Measurements from ENCODE around the gene EFCAB11.

EFCAB11 gene, protein sequence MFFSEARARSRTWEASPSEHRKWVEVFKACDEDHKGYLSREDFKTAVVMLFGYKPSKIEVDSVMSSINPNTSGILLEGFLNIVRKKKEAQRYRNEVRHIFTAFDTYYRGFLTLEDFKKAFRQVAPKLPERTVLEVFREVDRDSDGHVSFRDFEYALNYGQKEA

DNA sequence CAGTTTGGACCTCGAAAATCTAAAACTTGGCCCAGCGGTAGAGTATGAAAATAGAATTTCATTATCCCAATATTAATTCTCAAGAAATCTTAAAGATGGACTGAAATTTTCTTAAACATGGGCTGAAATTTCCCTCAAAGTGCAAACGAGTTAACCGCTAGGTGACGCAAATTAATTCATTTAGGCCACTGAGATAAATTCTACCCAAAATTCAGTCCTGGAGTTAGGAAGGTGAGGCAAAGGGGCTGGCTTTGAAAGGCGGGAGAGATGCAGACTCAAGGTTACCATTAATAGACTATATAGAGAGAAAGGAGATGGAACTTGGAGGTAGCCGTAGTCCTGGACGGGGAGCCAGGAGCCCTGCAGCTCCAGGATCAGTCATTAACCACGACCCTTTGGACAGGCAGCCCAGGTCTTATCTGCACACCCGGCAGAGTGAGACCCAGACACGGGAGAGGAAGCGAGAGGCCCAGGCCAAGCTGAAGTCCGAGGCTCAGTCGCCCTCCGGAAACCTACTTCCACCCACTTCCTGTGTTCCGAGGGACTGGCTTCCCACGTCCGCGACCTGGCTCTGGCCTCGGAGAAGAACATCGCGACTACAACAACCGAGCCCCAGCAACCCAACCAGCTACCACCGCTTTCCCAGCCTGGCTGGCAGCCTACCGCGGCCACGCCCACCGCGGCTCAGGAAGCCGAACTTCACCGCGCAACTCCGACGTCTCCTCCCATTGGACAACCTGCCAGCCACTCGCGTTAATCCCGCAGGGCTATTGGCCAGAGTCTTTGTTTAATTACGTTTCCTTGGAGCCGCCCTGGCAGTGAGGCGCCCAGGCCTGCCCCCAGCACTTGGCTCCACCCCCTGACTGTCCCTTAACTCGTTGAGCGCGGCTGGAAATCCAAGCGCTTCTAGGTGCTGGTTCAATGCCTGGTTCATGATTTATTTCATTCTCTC lies at the start of gene EFCAB11:
TSS of gene EFCAB11 (minus strand) at position 661 of the 952 bp plus-strand sequence. CDS start at position 591, 70 bp downstream.
- peak; percentile 98 for DNase-seq

DNA sequence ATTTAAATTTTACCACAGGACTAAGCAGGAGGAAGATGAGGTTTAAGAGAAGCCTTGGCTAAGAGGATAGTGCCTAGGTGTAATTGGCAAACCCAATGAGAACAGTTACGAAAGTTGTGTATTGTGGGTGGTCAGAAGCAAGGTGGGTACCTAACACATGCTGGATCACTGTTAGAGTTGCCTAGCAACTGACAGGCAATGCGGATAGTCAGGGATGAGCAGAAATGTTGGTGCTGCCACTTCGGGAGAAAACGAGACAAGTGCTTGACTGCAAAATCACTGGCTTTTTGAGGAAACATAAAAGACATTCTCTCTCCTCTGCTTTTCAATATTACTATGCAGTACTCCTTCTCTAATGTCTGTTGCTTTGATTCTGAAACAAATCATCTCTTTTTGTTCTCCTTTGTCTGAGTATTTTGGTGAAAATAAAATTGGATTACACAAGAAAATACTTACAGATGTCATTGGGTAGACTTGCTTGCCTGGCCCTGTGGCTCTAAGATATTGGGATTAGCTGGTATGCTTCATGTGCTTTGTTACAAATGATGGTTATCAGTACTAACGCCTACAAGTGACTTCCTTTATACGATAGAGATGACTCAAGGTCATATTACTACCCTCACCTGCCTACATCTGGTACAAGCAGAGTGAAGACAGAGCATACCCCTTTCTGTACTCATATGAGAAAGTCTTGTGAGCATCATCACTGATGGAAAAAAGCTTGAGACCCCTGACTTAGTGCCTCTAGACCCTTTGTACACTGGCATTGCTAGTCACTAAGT lies 49.2 kb upstream of the EFCAB11 start:
- no peak for DNase-seq

DNA sequence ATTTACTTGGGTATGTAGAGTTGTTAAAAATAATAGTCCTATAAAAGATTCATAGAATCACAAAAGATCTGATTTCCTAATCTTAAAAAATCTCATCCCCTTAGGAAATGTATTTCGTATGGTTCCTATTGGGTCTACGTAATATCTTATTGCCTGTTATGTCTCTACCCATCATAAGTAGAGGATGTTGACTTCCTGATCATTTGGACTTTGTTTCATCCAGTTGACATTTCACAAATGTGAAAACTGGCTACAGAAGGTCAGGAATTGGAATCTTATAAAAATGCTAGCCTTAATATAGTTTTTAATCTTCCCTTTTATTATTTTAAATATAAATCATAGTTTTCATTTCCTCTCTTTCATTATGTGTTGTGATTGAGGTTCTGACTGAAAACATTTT lies 46.4 kb upstream of the EFCAB11 start:
- DNase-seq = no peak

DNA sequence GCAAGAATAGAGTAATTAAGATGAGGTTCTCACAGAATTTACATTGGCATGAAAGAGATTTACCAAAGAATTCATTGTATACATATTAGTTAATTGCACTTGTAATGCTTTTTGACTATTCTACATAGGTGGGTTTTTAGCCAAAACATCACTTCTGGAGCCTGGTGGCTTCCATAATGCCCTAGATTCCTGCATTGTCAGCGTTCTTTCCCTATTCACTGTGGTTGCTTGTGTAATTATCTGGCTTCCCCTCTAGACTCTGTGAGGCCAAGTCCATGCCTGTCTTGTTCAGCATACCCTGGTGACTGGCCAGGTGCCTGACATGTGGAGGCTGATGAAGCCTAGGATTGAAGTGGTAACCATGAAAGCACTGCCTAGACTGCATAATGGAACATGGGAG lies 42.4 kb upstream of the EFCAB11 start:
- no peak for DNase-seq

DNA sequence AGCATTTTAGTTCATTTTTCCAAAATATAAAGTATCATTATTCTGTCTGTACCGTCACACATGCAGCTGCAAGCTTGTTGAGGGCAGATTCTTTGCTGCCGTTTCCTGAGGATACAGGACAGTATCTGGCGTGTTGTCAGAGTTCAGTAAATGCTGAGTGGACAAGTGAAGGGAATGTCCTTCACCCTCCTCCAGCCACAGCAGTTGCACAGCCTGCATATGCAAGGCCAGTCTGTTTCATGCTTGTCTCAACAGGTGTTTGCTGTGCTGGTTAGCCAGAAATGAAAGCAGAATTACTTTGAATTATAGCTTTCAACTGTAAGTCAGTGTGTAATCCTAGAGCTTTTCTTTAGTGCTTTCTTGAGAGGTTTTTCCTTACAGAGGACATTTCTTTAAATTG lies 37.7 kb upstream of the EFCAB11 start:
- DNase-seq = no peak

DNA sequence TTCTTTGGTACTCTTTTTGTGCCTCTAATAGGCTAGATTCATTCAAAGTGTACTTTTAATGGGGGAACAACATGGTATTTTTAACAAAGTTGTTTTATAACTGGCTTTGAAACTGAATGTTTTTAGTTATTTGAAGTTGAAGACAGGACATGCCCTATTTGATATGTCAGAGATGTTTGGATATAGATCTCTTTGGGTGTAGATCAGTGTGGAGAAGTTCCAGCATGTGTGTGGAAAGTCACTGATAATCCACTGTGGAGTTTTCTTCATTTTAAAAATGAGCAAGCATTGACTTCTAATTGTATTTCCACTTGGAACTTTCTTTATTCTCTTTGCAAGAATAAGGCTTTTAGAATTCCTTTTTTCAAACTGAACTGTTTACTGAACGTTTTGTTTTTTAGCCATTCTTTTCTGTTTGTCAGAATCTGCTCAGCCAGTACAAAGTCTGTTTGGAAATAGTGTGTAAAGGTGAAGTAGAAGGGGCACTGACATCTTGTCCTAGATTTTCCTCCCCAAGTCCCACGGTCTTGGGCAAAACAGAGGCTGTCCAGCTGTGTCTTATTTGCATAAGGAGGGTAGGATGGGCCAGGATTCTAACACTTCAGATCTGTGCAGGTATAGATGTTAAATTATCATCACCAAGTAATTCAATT lies 36.2 kb upstream of the EFCAB11 start:
- DNase-seq = no peak

DNA sequence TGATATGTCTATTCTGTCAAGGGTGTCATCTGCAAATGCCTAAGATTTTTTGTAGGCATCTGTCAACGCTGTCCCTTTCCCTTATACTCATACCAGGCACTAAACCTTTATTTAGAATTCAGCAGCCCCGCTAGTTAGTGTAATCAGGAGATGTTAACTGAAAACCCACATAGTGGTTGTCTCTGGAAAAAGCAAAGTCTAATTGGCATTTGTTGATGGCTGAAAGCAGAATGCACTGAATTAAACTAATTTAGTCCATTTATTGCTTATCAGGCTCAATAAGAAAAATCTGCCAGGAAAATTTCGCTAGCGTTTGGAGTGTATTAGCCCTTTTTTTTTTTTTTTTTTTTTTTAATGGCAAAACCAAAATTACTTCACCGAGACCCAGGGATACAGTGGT lies 35.7 kb upstream of the EFCAB11 start:
- no peak for DNase-seq

DNA sequence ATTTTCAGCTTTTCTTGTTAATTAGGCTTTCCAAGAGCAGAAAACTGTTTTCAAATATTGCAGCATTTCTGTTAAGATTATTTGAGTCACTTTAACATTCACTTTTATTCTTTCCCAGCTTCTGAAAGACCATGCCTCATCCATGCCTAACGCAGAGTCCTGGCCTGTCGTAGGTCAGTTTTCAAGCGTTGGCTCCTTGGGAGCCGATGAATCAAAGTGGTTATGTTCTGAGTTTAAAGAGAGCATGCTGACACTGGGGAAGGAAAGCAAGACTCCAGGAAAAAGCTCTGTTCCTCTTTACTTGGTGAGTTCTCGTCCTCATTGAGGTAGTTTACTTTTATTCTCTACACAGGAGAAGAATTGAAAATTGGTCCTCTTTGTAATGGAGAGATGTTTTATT lies 34.3 kb upstream of the EFCAB11 start:
- no peak for DNase-seq

DNA sequence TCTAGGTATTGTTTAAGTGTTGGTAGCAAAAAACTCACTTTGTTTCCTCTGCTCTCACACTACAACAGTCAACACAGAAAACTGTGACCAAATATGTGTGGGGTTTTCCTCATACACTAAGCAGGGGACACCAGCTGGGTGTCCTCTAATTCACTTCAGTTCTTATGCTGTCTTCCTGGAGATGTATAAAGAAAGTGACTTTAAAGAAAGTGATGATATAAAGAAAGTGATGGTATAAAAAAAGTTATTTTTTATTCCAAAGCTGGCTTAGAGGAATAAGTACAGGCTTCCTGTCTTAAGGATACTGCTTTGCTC lies 32.6 kb upstream of the EFCAB11 start:
- DNase-seq = no peak

DNA sequence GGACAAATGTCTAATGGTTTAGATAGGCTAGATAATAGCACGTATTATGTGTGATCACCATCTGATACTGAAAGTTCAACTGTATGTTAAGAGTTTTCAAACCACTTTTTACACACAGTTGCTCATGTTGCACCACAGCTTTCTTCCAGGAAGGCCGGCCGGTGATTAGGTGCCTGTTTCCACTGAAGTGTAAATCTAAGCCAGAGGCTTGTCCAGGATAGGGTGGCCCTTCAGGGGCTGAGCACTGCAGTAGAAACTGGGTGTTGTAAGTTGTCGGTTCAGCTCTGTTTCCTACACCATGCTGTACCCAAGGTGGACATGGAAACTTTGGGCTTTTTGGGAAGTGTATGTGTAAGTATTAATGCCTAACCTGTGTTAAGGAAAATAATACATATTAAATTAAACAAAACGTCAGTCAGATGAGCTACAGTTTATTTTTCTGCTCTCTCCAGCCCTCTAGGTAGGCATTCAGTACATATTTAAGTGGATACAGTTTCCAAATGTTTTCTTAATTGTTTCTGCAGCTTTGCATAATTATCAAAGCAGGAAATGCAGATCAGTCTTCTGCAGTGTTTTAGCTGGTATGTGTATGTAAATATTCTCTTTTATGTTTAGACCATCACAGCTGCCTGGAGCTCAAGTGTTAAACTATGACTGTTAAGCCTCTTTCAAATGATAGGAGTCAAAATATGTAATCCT lies 32.1 kb upstream of the EFCAB11 start:
- DNase-seq = no peak

DNA sequence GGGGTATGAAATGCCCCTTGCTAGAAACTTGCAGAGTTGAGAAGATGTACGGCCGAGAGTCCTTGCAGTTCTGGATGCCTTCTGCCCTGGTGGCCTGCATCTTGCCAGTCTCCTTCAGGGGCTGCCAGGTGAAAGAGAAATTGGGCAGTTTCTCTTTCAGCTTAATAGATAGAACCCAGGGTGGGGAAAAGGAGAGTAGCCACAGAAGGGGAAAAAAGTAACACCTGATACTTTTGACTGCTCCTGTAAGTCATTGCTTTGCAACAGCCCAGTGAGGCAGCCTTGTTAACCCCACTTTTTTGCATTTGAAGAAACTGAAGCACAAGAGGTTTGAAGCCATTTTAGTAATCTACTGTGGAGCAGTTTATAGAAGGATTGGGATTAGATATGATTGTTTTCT lies 28.8 kb upstream of the EFCAB11 start:
- DNase-seq = no peak

DNA sequence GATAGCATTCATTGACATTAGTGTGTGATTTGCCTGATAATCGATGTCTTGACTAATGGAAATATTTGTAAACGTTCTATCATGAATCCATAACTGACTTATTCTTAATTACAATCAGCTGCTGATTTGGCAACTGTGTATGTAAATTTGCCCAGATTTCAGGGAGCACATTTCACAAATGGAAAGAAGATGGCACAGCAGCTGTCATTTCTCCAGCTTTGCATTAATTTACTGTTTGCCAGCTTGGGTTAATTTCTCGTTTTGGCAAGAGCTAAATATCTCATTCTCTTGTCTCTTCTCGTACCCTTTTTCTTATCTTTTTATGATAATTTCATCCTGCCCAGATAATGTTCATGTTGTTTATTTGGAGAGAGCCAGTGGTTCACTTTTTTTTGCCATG lies 24.1 kb upstream of the EFCAB11 start:
- DNase-seq = no peak

DNA sequence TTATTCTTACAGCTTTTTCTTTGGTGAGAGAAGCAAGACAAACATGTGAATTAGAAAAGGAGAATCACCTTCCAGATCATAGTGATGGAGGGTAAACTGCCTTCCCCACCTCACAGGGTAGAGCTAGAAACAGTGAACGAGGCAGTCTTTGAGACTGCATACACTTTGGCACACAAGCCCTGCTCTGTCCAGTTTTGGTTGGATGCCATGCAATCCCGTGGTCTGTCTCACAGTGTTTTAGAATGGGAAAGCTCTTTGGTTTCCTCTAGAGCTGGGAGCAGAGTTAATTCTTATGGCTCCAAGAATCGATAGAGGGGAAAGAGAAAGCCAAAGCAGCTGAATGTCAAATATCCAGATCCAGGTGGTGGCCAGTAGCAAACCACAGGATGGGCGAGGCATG lies 23.1 kb upstream of the EFCAB11 start:
- no peak for DNase-seq

DNA sequence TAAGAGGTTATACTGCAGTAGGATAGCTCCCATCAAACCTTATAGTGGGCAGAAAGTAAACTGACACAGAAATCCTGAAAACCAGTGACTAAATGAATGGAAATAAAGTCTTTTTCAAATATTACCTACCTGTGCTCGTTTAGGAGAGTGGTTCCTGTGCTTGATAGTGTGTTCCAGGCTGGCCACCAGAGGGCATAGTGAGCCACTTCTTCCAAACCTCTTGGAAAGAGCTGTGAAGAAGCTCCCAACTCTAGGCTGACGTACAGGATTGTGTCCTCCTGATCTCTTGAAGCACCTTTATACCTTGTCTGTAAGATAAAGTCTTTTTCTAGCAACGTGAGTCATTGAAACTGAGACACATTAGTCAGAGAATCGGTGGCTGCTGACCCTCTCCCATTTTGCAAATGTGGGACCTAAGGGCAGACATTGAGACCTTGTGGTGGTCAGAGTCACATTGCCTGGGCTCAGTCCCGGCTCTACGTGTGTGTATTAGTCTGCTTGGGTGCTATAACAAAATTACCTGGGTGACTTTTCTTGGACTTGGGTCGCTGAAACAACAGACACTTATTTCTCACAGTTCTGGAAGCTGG lies 18.8 kb upstream of the EFCAB11 start:
- DNase-seq = peak; percentile 77

DNA sequence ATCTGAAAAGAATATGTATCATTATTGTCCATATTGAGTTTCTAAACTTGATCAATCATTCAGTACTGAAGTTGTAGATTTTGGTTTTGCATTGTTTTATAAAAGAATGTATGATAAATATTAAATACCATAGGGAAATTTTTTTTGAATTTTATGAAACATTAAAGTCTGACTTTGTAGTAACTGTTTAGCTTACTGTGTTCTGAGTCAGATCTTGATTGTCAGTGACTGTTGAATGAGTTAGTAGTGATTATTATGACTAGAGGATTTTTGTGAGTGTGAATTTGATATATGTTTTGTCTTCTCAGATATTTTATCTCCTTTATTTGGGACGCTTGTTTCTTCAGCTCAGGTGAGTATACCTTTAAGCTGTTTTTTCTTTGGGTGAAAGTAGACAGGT lies 11.3 kb upstream of the EFCAB11 start:
- DNase-seq = no peak

DNA sequence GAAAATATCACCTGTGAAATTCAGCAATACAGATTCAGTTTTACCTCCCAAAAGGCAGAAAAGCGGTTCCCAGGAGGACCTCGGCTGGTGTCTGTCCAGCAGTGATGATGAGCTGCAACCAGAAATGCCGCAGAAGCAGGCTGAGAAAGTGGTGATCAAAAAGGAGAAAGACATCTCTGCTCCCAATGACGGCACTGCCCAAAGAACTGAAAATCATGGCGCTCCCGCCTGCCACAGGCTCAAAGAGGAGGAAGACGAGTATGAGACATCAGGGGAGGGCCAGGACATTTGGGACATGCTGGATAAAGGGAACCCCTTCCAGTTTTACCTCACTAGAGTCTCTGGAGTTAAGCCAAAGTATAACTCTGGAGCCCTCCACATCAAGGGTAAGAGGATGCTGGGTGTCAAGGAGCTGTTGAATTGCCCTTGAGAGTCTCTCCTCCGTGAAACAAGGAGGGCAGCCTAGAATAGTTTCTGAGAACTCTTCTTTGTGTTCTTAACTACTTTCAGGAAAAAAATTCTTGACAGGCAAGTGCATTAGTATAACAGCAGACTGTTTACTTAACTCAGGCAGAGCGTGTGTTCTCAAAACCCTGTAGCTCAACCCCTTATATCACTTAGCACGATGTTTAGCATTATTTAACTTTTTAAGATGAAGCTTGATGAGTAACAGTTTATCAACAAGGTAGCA lies 8.9 kb upstream of the EFCAB11 start:
- no peak for DNase-seq

DNA sequence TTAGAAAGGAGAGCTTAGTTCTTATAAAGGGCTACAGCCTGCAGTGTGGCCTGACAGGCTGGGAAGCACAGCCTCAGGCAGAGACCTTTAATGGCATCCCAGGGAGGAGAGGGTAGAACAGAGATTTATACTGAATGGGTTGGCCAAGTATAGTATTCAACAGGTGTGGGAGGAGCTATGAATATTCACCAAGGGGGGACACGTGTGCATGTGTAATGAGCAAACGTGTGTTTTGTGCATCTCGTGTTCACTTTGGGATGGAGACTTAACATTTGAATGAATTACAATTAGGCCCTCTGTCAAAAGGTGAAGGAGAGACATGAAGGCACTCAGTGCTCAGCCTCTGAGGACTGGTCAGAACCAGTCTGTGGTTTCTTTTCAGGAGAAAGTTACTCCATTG lies 6.4 kb upstream of the EFCAB11 start:
- no peak for DNase-seq

DNA sequence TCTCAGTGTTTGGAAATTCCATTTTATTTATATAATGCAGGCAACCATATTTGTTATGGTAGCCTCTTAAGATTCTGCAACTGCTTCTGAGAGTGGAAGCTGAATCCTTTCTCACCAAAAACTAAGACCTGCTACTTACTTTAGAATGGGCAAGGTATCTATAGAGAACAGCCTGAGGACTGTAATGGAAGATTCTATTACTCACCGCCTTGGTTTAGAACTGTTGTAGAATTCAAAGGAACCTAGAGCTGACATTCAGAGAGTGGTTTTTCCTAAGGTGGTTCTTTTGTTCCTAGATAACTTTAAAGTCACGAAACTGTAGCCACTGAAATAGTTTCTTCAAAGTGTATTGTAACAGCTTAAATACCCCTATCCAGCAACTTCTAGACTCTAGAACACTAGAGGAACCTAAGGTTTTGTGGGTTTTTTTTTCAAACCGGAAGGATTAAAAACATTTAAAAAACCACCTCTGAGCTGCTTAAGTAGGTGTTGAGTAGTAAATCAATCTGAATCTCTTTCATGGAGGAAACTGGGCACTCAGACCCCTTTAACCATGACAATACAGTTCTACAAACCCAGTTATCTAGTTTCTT lies 5.4 kb upstream of the EFCAB11 start:
- DNase-seq = no peak

DNA sequence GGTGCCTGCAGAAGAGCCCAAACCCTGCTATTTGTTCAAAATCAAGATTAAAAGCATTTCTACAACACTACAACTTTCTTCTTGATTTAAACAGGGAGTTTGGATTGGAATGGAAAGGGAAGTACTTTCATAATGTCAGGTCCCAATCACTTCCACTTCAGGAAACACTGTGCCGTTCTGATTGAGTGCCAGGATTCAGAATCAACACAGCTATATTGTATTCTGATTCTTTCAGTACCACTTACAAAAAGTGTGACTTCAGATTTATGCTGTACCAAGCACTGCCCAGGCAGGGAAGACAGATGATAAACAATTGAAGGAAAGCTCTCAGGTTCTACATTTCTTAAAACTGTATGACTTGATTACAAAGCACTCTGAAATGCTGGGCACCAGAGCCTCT lies 4.4 kb upstream of the EFCAB11 start:
- DNase-seq = no peak

DNA sequence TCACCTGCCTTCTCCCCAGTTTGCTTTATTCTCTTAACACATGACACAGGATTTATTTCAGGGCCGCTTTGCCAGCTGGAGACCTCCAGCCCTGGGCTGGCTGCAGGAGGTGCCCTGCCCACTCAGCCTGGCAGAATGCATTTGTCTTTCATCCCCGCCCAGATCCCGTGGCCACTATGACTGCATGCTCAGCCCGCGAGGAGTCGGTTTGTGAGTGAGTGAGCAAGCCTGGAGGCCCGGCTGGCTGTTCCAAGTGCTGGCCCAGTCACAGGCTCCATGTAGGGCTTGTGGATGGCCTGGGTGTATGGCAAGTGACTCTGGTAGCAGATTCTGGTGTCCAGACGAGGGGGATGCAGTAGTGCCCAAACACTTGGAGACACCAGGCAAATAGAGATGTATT lies 3.3 kb upstream of the EFCAB11 start:
- no peak for DNase-seq

DNA sequence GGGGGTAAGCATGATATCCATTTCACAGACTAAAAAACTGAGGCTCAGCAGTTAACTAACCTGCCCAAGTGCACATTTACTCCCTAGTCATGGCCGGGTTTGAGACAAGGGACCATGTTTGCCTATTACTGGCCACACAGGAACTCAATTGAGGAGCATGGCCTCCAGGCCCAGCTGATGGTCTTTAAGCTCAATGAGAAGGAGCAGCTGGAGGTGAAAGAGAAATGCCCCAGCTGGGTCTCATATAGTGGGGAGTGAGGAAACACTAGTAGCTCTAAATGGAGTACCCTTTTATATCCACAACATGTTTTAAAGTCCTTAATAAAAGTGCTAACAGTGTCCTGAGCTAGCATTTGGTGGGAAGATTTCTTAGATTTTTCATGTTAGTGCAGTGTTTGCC lies 2.8 kb upstream of the EFCAB11 start:
- DNase-seq = no peak

Data from DMS53 (cell line).